NCI-H128 (cell line): ENCODE measurements around the gene KRT76.
"Not testable (repeated sequence)": the region's sequence is repeated elsewhere in the genome, so short reads cannot be mapped to it uniquely, and the experiment has no call there.

Experiments
- DNase-seq: peaks from one replicate; lab custom pipeline; 2025; ENCODE audit not compliant: unreplicated experiment; lab: John Stamatoyannopoulos, UW

Gene KRT76

GRCh38 chr12:52798671-52799504 is 21.7 kb upstream of the KRT76 start:
- DNase-seq = no peak

GRCh38 chr12:52798003-52798670 is 21.0 kb upstream of the KRT76 start:
- DNase-seq = no peak

GRCh38 chr12:52797529-52797894 is 20.4 kb upstream of the KRT76 start:
- no peak for DNase-seq

GRCh38 chr12:52796839-52797528 is 19.8 kb upstream of the KRT76 start:
- no peak for DNase-seq

- no peak for DNase-seq
Measured at GRCh38 chr12:52796429-52796794, 19.3 kb upstream of the KRT76 start.

GRCh38 chr12:52795694-52796428 is 18.7 kb upstream of the KRT76 start, which contains the start of gene KRT3:
Gene KRT3, minus strand, starts transcription at chr12:52796117. Its CDS starts 75 bp downstream, at chr12:52796042.
- no peak for DNase-seq

GRCh38 chr12:52795332-52795674 is 18.2 kb upstream of the KRT76 start:
- DNase-seq = not testable (repeated sequence)

- no peak for DNase-seq
Measured at GRCh38 chr12:52794479-52795331, 17.6 kb upstream of the KRT76 start.

- no peak for DNase-seq
Measured at GRCh38 chr12:52792185-52793029, 15.3 kb upstream of the KRT76 start.

GRCh38 chr12:52791271-52792184 is 14.4 kb upstream of the KRT76 start:
- no peak for DNase-seq

GRCh38 chr12:52790427-52791270 is 13.5 kb upstream of the KRT76 start:
- no peak for DNase-seq

- no peak for DNase-seq
Measured at GRCh38 chr12:52789637-52790426, 12.7 kb upstream of the KRT76 start.

- DNase-seq = no peak
Measured at GRCh38 chr12:52788876-52789636, 11.9 kb upstream of the KRT76 start.

GRCh38 chr12:52788192-52788875 is 11.2 kb upstream of the KRT76 start:
- DNase-seq = no peak
